ENCODE data around the gene C1orf50. TPM values are rescaled to one million over a fixed set of nuclear protein-coding genes. Genes with fewer than 3 reads are reported as not detected.

The C1orf50 gene
- polyA plus RNA-seq, 3 donors = 2.5 to 4.1 (median 3.1) TPM

GRCh38 chr1:42817976-42818375, 50.9 kb downstream of the C1orf50 start:
- 52 to 94% (median 91%) methylated on average over 3 of the region's 3 CpGs for WGBS, 3 donors
- H3K27ac ChIP-seq (ENCODE audit: low read depth, low read length) = no peak overlapping the region

DNA sequence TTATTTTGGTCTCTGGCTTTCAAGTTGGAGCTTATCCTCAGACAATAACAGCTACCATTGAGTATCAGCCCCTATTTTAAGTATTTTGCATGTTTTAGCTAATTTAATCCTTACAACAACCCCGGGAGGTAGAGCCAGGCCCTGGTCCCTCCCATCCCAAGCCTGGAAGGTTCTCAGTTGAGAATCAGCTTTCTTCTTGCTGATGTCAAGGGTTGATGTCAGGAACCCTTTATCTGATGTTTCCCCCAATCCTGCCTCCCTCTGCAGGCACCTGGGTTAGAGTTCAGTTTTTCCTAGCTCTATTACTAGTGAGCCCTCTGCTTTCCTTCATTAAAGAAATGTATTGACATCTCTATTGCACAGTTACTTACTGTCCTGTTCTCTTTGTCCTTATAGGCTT, 53.8 kb downstream of the C1orf50 start:
- no peak overlapping the region for H3K27ac ChIP-seq (ENCODE audit: low read depth, low read length)
- 71 to 78% (median 76%) methylated on average over 1 of the region's 1 CpG for WGBS, 3 donors

- H3K27ac ChIP-seq (ENCODE audit: low read depth, low read length) = no peak overlapping the region
- 94 to 100% (median 96%) methylated on average over 2 of the region's 2 CpGs for WGBS, 3 donors
Observed at GRCh38 chr1:42821690-42822089, 54.6 kb downstream of the C1orf50 start.

GRCh38 chr1:42822800-42823392, 55.8 kb downstream of the C1orf50 start:
- WGBS, 3 donors = 55 to 68% (median 57%) methylated on average over 2 of the region's 2 CpGs
- H3K27ac ChIP-seq (ENCODE audit: low read depth, low read length) = no peak overlapping the region

DNA sequence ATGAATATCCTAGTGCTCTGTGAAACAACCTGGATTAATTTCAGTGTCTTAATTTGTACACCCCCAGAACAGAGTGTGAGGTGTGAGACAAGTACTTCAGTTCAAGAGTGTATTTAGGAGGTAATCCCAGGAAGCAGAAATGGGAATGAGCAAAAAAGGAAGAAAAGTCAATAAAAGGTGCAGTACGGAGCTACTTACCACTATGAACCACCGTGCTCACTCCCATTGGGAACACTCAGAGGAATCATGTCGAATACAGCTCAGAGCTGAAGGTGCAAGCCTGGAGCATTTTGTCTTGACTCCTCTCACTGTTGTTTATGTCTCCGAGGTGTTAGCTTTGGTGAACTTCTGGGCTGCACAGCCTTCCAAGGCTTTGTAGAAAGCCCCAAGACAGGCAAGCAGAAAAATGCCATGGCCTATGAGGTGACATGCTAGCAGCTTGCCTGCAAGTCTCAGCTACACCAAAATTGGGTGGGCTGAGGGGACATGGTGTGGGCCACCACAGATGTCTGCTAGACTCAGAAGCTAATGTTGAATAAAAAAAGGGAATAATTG, 57.5 kb downstream of the C1orf50 start:
- WGBS, 3 donors = 92 to 98% (median 95%) methylated on average over 4 of the region's 4 CpGs
- no peak overlapping the region for H3K27ac ChIP-seq (ENCODE audit: low read depth, low read length)

GRCh38 chr1:42825036-42825851, 58.2 kb downstream of the C1orf50 start:
- no peak overlapping the region for H3K27ac ChIP-seq (ENCODE audit: low read depth, low read length)
- 75 to 82% (median 78%) methylated on average over 10 of the region's 10 CpGs for WGBS, 3 donors

Other genes with a start within 250 kb of the C1orf50 start
- gene PPIH, start 108.8 kb upstream of the C1orf50 start, polyA plus RNA-seq = 10 to 100 TPM; 15.6 to 34.3 (median 25.0) TPM
- 100 to 1,000 TPM; 218 to 926 (median 714) TPM for gene YBX1, start 84.8 kb upstream of the C1orf50 start, polyA plus RNA-seq
- gene CLDN19, start 27.0 kb upstream of the C1orf50 start, polyA plus RNA-seq = under 1 TPM in 1 of 3 donors, not detected in 2; 0.01 TPM
- gene P3H1, start 221 bp upstream of the C1orf50 start, polyA plus RNA-seq = 10 to 100 TPM; 12.9 to 28.1 (median 22.7) TPM
- gene TMEM269, start 17.7 kb downstream of the C1orf50 start, polyA plus RNA-seq = under 1 TPM in 1 of 3 donors, not detected in 2; 0.05 TPM
- 1 to 10 TPM; 3.5 to 7.8 (median 7.0) TPM for gene ERMAP, start 49.9 kb downstream of the C1orf50 start, polyA plus RNA-seq
- gene SVBP, start 50.1 kb downstream of the C1orf50 start, polyA plus RNA-seq = 10 to 100 TPM; 11.4 to 44.5 (median 28.9) TPM
- gene ZNF691, start 79.4 kb downstream of the C1orf50 start, polyA plus RNA-seq = 1 to 10 TPM; 3.5 to 5.6 (median 4.2) TPM
- 10 to 100 TPM in 1 of 3 donors, 1 to 10 TPM in 2; 4.4 to 25.4 (median 6.6) TPM for gene SLC2A1, start 191.6 kb downstream of the C1orf50 start, polyA plus RNA-seq